Measurements from ENCODE around the gene RARS2. TPM values are rescaled to one million over a fixed set of nuclear protein-coding genes. Genes with fewer than 3 reads are reported as not detected.

Gene RARS2
- total and polyA plus RNA-seq, 2 of the 8 experiments (the other 6 are each of a cell fraction or from before 2014, with no cell fraction given), result 10.2 to 40.5 TPM

- H3K9me3 ChIP-seq (ENCODE audit: insufficient read depth in 2 of 2, low read depth in 1 of 2, low read length in 1 of 2), result no peaks in the 10 kb centered on the region
- no peaks in the 10 kb centered on the region for H3K79me2 ChIP-seq (ENCODE audit: control insufficient read depth in 1 of 2, insufficient read depth in 2 of 2, low read length in 2 of 2)
- POLR2A ChIA-PET (ENCODE audit: partially characterized antibody), result no interaction called here
- H3K4me1 ChIP-seq (replicated peaks in 1 of 4; ENCODE audit: control insufficient read depth in 3 of 4, insufficient read depth in 4 of 4, low read length in 3 of 4), result no peaks in the 10 kb centered on the region
- H3K23me2 ChIP-seq (ENCODE audit: low read depth, low read length), result no peaks in the 10 kb centered on the region
- H4K5ac ChIP-seq (ENCODE audit: insufficient read length, low read depth, low read length), result no peak overlapping the region
- TF ChIP-seq HDAC2 (IDR thresholded peaks at IDR 0.05; ENCODE audit: borderline replicate concordance in 1 of 2, low read depth in 2 of 2, low read length in 2 of 2), result no peak
- no peak for TF ChIP-seq MAX (IDR thresholded peaks at IDR 0.05)
- no peak for TF ChIP-seq ZNF274 (IDR thresholded peaks at IDR 0.05; ENCODE audit: borderline replicate concordance, extremely low read depth, low read length)
- TF ChIP-seq RBBP5 (IDR thresholded peaks at IDR 0.05; ENCODE audit: borderline replicate concordance, low read depth, low read length), result no peak
- TF ChIP-seq NRF1 (IDR thresholded peaks at IDR 0.05; ENCODE audit: low read depth, low read length), result no peak
- TF ChIP-seq CBX8 (IDR thresholded peaks at IDR 0.05; ENCODE audit: borderline replicate concordance, low read depth, low read length), result no peak
- no peak for TF ChIP-seq FOSL1 (IDR thresholded peaks at IDR 0.05; ENCODE audit: insufficient read depth, low read depth, low read length)
- no peak for TF ChIP-seq PHF8 (conservative IDR thresholded peaks at IDR 0.05; ENCODE audit: low read depth, low read length)
- no peak for TF ChIP-seq TAF7 (optimal IDR thresholded peaks at IDR 0.05; ENCODE audit: borderline replicate concordance, low read depth, low read length)
- H2AFZ ChIP-seq (ENCODE audit: low read length), result no peak overlapping the region
- no peak overlapping the region for H2BK5ac ChIP-seq (ENCODE audit: low read depth, low read length)
- CTCF ChIA-PET (ENCODE audit: partially characterized antibody), result no interaction called here
- no peaks in the 10 kb centered on the region for H3K79me1 ChIP-seq (ENCODE audit: low read depth, low read length)
- H3K56ac ChIP-seq (replicated peaks; ENCODE audit: insufficient read length, low read depth, low read length), result no peak overlapping the region
- no peaks in the 10 kb centered on the region for H3K27me3 ChIP-seq (replicated peaks in 1 of 4; ENCODE audit: control insufficient read depth in 3 of 4, extremely low read depth in 1 of 4, insufficient read depth in 3 of 4, low read length in 3 of 4)
- H3K36me3 ChIP-seq (ENCODE audit: control insufficient read depth in 2 of 4, insufficient read depth in 4 of 4, low read length in 3 of 4), result no peaks in the 10 kb centered on the region
- no peak overlapping the region for H3K4me2 ChIP-seq (ENCODE audit: insufficient read depth in 1 of 2, low read depth in 2 of 2, low read length in 2 of 2)
- no peak overlapping the region for H2BK120ac ChIP-seq (replicated peaks; ENCODE audit: low read depth, low read length)
- no peak overlapping the region for H2BK12ac ChIP-seq (ENCODE audit: low read depth, low read length)
- FAIRE-seq, result no peak
- no peak overlapping the region for H3K18ac ChIP-seq (ENCODE audit: extremely low read depth, low read length)
- H4K91ac ChIP-seq (replicated peaks; ENCODE audit: insufficient read length, low read length), result no peak overlapping the region
- H3K4ac ChIP-seq (replicated peaks; ENCODE audit: insufficient read length, low read depth, low read length), result no peak overlapping the region
- H3K14ac ChIP-seq (ENCODE audit: insufficient read length), result no peak overlapping the region
- peaks cover 0 to 2% of the 10 kb centered on the region in 2 experiments for H4K20me1 ChIP-seq (replicated peaks in 1 of 2; ENCODE audit: control insufficient read depth in 1 of 2, insufficient read depth in 2 of 2, low read length in 2 of 2)
- H3K27ac ChIP-seq (ENCODE audit: low read depth, low read length), result no peak overlapping the region
- H2AK5ac ChIP-seq (ENCODE audit: low read depth, low read length), result no peak overlapping the region
- no peak overlapping the region for H2BK15ac ChIP-seq (ENCODE audit: low read length)
- no peak overlapping the region for H3K23ac ChIP-seq (ENCODE audit: insufficient read length)
- no peak overlapping the region for H3K4me3 ChIP-seq (ENCODE audit: extremely low read depth in 1 of 4, insufficient read depth in 2 of 4, low read depth in 3 of 4, low read length in 4 of 4)
- DNase-seq (ENCODE audit: low read depth in 1 of 2, low spot score in 2 of 2), result no peak
- H3K9ac ChIP-seq (replicated peaks in 1 of 4; ENCODE audit: extremely low read depth in 1 of 4, low read depth in 3 of 4, low read length in 3 of 4), result no peak overlapping the region
- H4K8ac ChIP-seq (ENCODE audit: extremely low read depth, insufficient read depth, low read length), result no peak overlapping the region
- no peak overlapping the region for H2BK20ac ChIP-seq (ENCODE audit: low read length)
Measured at GRCh38 chr6:87498048-87498447, 91.7 kb downstream of the RARS2 start.

All from H1 (cell line).